Measurements from ENCODE around the gene DOCK4. TPM values are rescaled to one million over a fixed set of nuclear protein-coding genes. Genes with fewer than 3 reads are reported as not detected.

DOCK4 gene
- total RNA-seq, 1 experiment from 2014 or later = 4.9 TPM

GRCh38 chr7:112162142-112162766 lies 43.9 kb downstream of the DOCK4 start:
- Histone ChIP-seq H2BK120ac (ENCODE audit: low read depth, low read length, poor library complexity, severe bottlenecking) (no peak overlapping the region), H2BK12ac (ENCODE audit: insufficient read length, low read depth, low read length) (no peak overlapping the region), H3K79me2 (ENCODE audit: insufficient read depth, low read length) (peaks cover 1% of the 10 kb centered on the region; the same call in 1 of the 2 replicates), H3K23ac (ENCODE audit: insufficient read length, low read depth, low read length) (no peak overlapping the region), H3K9me3 (ENCODE audit: control insufficient read depth, low read depth, low read length) (no peaks in the 10 kb centered on the region), H4K20me1 (ENCODE audit: control insufficient read depth, insufficient read depth, insufficient read length) (no peaks in the 10 kb centered on the region), H4K8ac (replicated peaks; ENCODE audit: insufficient read length, low read depth, low read length) (no peak overlapping the region), H3T11ph (ENCODE audit: low read length) (no peak overlapping the region), H3K4me2 (ENCODE audit: insufficient read depth, insufficient read length, low read length) (no peak overlapping the region), H2BK15ac (ENCODE audit: low read depth, low read length) (no peak overlapping the region), H2AFZ (ENCODE audit: low read length) (no peak overlapping the region), H3K27ac (ENCODE audit: insufficient read length, low read depth, low read length) (no peak overlapping the region), H3K9ac (ENCODE audit: extremely low read depth, insufficient read length, low read length) (no peak overlapping the region), H3K14ac (ENCODE audit: insufficient read depth, low read length) (no peak overlapping the region), H2BK5ac (ENCODE audit: insufficient read length, low read length) (no peak overlapping the region), H3K18ac (ENCODE audit: insufficient read length, low read depth, low read length) (no peak overlapping the region), H3K4me1 (ENCODE audit: insufficient read depth, low read length) (peaks cover 13% of the 10 kb centered on the region; the same call in 1 of the 2 replicates), H3K4ac (ENCODE audit: low read depth, low read length) (no peak overlapping the region), H4K5ac (ENCODE audit: insufficient read length, low read depth, low read length) (no peak overlapping the region), H2BK20ac (ENCODE audit: low read depth, low read length, poor library complexity, severe bottlenecking) (no peak overlapping the region), H2AK5ac (ENCODE audit: insufficient read length, low read length) (no peak overlapping the region), H3K23me2 (ENCODE audit: insufficient read length, low read depth, low read length, poor library complexity, severe bottlenecking) (no peaks in the 10 kb centered on the region), H4K91ac (ENCODE audit: insufficient read length, low read depth, low read length) (no peak overlapping the region), H3K56ac (ENCODE audit: insufficient read length, low read depth, low read length) (no peak overlapping the region), H3K79me1 (ENCODE audit: insufficient read depth, low read depth, low read length, poor library complexity, severe bottlenecking) (peaks cover 4% of the 10 kb centered on the region), H3K27me3 (ENCODE audit: insufficient read depth, low read length) (no peaks in the 10 kb centered on the region)
- H3K27me3 Mint-ChIP-seq (ENCODE audit: low read depth) = no peaks in the 10 kb centered on the region
- no peaks in the 10 kb centered on the region for H3K9me3 Mint-ChIP-seq
- DNase-seq = peak; percentile 89
- H3K4me1 Mint-ChIP-seq = peaks cover 34 to 48% of the 10 kb centered on the region in 2 experiments
- peak overlapping the region in 1 of 2 experiments; percentile 62; a peak in 3 of 5 replicates for H3K4me3 Mint-ChIP-seq
- H3K27ac Mint-ChIP-seq = peak overlapping the region; percentile 31 to 91 (median 49); a peak in 5 of 7 replicates
- H3K36me3 Mint-ChIP-seq (ENCODE audit: insufficient read depth in 1 of 3, low read depth in 3 of 3) = no peaks in the 10 kb centered on the region
- no CpG with 5 or more reads among the region's 2 CpGs for WGBS (ENCODE audit: extremely low coverage, insufficient read length, low lambda C conversion rate)
- TF ChIP-seq CTCF (conservative IDR thresholded peaks at IDR 0.05) = no peak
